HepG2 (cell line): ENCODE measurements around the gene HIRA. TPM values are rescaled to one million over a fixed set of nuclear protein-coding genes. Genes with fewer than 3 reads are reported as not detected.

Source experiments
- ATAC-seq: fragments of 200-7000 bp; cut with Tn5 transposase; 3 replicates; pipeline ENCODE4 v1.9.1; 2020; ENCODE audit warnings: mild to moderate bottlenecking, moderate library complexity
- BruUV-seq: library from RNA; stranded (reverse); fragments of 400-500 nt; replicated peaks from 2 replicates; lab custom pipeline; 2021; lab: Mats Ljungman, UMichigan
- CTCF ChIA-PET: fragments of 300-600 bp; formaldehyde crosslinking; extraction: SDS; loops from one replicate; lab custom pipeline; 2021; ENCODE audit warnings: low total read pairs, inconsistent platforms, low intra/inter-chr PET ratio; lab: Yijun Ruan, JAX
- POLR2A ChIA-PET: fragments of 350-600 bp; sonication (Branson Sonifier 250); formaldehyde crosslinking; loops from one replicate; lab custom pipeline; 2020; ENCODE audit warnings: antibody characterized with exemption, inconsistent platforms; lab: Yijun Ruan, JAX
- DNase-seq: peaks from one replicate; pipeline ENCODE4 v3.0.0-alpha.2; 2015; ENCODE audit warnings: low spot score
- FAIRE-seq: peaks from 3 replicates; lab custom pipeline; 2011; peaks lifted over from hg19 to GRCh38; lab: Jason Lieb, UNC
- H2AFZ ChIP-seq: one replicate; pipeline ENCODE4 v1.6.1; 2011; ENCODE audit warnings: low read length, inconsistent platforms
- H3K27ac ChIP-seq: fragments of 300-600 bp; 3 replicates; pipeline ENCODE4 v1.8.0; 2011; ENCODE audit warnings: mixed run types, mild to moderate bottlenecking, mixed read lengths, low read length, inconsistent platforms; ENCODE audit not compliant: insufficient read depth; ENCODE audit errors: extremely low read length
- H3K27me3 ChIP-seq, 2 experiments: fragments of 200-600 bp in 1 of 2; 2 replicates in 1 of 2; 3 replicates in 1 of 2; pipeline versions ENCODE4 v1.6.0 to v1.8.0; 2011; ENCODE audit warnings: low read length in 2 of 2, mild to moderate bottlenecking in 2 of 2, moderate library complexity in 2 of 2, inconsistent platforms in 1 of 2; ENCODE audit not compliant: insufficient read depth in 2 of 2, control insufficient read depth in 1 of 2
- H3K36me3 ChIP-seq, 2 experiments: fragments of 200-600 bp in 1 of 2; replicated peaks in 1 of 2; 2 replicates in 1 of 2; 3 replicates in 1 of 2; pipeline versions ENCODE4 v1.5.1 to v1.8.0; 2011; ENCODE audit warnings: low read length in 2 of 2, inconsistent platforms in 1 of 2; ENCODE audit not compliant: insufficient read depth in 2 of 2, control insufficient read depth in 1 of 2
- H3K4me1 ChIP-seq: 2 replicates; pipeline ENCODE4 v1.5.1; 2012; ENCODE audit warnings: low read length, inconsistent platforms; ENCODE audit not compliant: insufficient read depth
- H3K4me2 ChIP-seq: 2 replicates; pipeline ENCODE4 v1.6.0; 2011; ENCODE audit warnings: low read depth, low read length, inconsistent platforms
- H3K4me3 ChIP-seq, 3 experiments: fragments of 200-600 bp in 1 of 3; sonication (generic), shearing (Covaris generic) in 1 of 3; replicated peaks in 1 of 3; 2 replicates each; pipeline ENCODE4 v1.5.1; 2011 to 2016; ENCODE audit warnings: low read length in 3 of 3, inconsistent platforms in 2 of 3, low read depth in 2 of 3, mild to moderate bottlenecking in 2 of 3, control low read depth in 1 of 3, mixed read lengths in 1 of 3; ENCODE audit not compliant: insufficient read depth in 1 of 3
- H3K79me2 ChIP-seq: one replicate; pipeline ENCODE4 v1.6.1; 2011; ENCODE audit warnings: low read length, inconsistent platforms; ENCODE audit not compliant: insufficient read depth
- H3K9ac ChIP-seq: 2 replicates; pipeline ENCODE4 v1.6.0; 2011; ENCODE audit warnings: mild to moderate bottlenecking, low read depth, low read length, inconsistent platforms; ENCODE audit not compliant: insufficient read depth
- H3K9me3 ChIP-seq: 2 replicates; pipeline ENCODE4 v1.5.1; 2012; ENCODE audit warnings: mild to moderate bottlenecking, low read length
- H4K20me1 ChIP-seq: 2 replicates; pipeline ENCODE4 v1.6.0; 2011; ENCODE audit warnings: inconsistent platforms, mild to moderate bottlenecking, low read length, moderate library complexity; ENCODE audit not compliant: insufficient read depth
- BHLHE40 ChIP-seq: IDR thresholded peaks from 2 replicates; pipeline ENCODE4 v1.6.1; 2011; ENCODE audit warnings: low read length, improper control_type of control experiment
- EEA1 ChIP-seq: sonication (generic); formaldehyde crosslinking; IDR thresholded peaks from 2 replicates; pipeline ENCODE4 v1.5.1; 2020; ENCODE audit warnings: mild to moderate bottlenecking, missing genetic modification reagents, borderline replicate concordance
- NCOA1 ChIP-seq: sonication (generic); formaldehyde crosslinking; IDR thresholded peaks from 2 replicates; pipeline ENCODE4 v1.9.0; 2021; ENCODE audit warnings: missing genetic modification reagents
- PRMT3 ChIP-seq: sonication (generic); formaldehyde crosslinking; IDR thresholded peaks from 2 replicates; pipeline ENCODE4 v1.8.1; 2022; ENCODE audit warnings: low read depth, mild to moderate bottlenecking, moderate library complexity, missing genetic modification reagents, borderline replicate concordance
- PRPF4 ChIP-seq: fragments of 200-400 bp; formaldehyde crosslinking; IDR thresholded peaks from 2 replicates; pipeline ENCODE4 v1.6.1; 2016; ENCODE audit warnings: low read length, low read depth; ENCODE audit not compliant: poor library complexity, severe bottlenecking
- SMC3 ChIP-seq: IDR thresholded peaks from 2 replicates; pipeline ENCODE4 v1.6.1; 2011; ENCODE audit warnings: low read length, improper control_type of control experiment
- TEAD2 ChIP-seq: sonication (generic); formaldehyde crosslinking; IDR thresholded peaks from 2 replicates; pipeline ENCODE4 v1.9.0; 2021; ENCODE audit warnings: missing genetic modification reagents
- TP53 ChIP-seq: sonication (generic); formaldehyde crosslinking; conservative IDR thresholded peaks from 2 replicates; pipeline ENCODE4 v1.4.0; 2020; ENCODE audit warnings: missing genetic modification reagents
- ZNF260 ChIP-seq: sonication (generic); formaldehyde crosslinking; IDR thresholded peaks from 2 replicates; pipeline ENCODE4 v1.4.0; 2020; ENCODE audit warnings: missing genetic modification reagents, low read depth, mild to moderate bottlenecking, borderline replicate concordance
- ZNF431 ChIP-seq: sonication (generic); formaldehyde crosslinking; IDR thresholded peaks from 2 replicates; pipeline ENCODE4 v1.9.0; 2022; ENCODE audit warnings: missing genetic modification reagents, low read depth, mild to moderate bottlenecking, borderline replicate concordance
- WGBS: methylation state at CpG from one replicate; pipeline ENCODE4 v1.1.6; 2017; ENCODE audit warnings: low lambda C conversion rate; 5-methylcytosine and 5-hydroxymethylcytosine counted together
- in situ Hi-C: cut with HindIII; loops from 2 replicates; pipeline ENCODE4 v1.10.0; 2017; ENCODE audit warnings: low pct_unique_long_range_greater_than_20kb; ENCODE audit not compliant: extremely low pct_ligation_motif_present
- intact Hi-C: fragments of 100-400 bp; cut with micrococcal nuclease; formaldehyde crosslinking; loops from one replicate; pipeline ENCODE4 v1.10.0; 2022; ENCODE audit not compliant: unreplicated experiment
- polyA plus RNA-seq, 8 experiments: library from polyadenylated mRNA; depleted of rRNA in 3 of 8; stranded (reverse) in 7 of 8; unstranded in 1 of 8; fragments of >200 nt; fragmentation: Illumina TruSeq in 4 of 8; extraction: Trizol in 4 of 8; gene quantifications; 2 replicates each; pipeline versions ENCODE4 v1.2.1 to v1.2.3, GENCODE V29; 2011 to 2016; ENCODE audit warnings: low read depth in 4 of 8, missing spikeins in 1 of 8, mixed read lengths in 1 of 8; ENCODE audit not compliant: insufficient read depth in 1 of 8
- total RNA-seq, 5 experiments: library from RNA; depleted of rRNA; stranded (reverse); fragments of >200 nt; fragmentation: Illumina TruSeq; extraction: Trizol; gene quantifications; 2 replicates each; pipeline ENCODE4 v1.2.3, GENCODE V29; 2016; ENCODE audit warnings: low read depth in 1 of 5
- TF ChIP-seq, protein P1 (sequence below): sonication (generic); formaldehyde crosslinking; IDR thresholded peaks from 2 replicates; pipeline ENCODE4 v1.4.0; 2020; ENCODE audit warnings: mild to moderate bottlenecking, missing genetic modification reagents, borderline replicate concordance

HIRA gene
- total and polyA plus RNA-seq, 2 of the 13 experiments (the other 11 are each of a cell fraction or from before 2014, with no cell fraction given): 21.5 to 29.2 TPM

DNA sequence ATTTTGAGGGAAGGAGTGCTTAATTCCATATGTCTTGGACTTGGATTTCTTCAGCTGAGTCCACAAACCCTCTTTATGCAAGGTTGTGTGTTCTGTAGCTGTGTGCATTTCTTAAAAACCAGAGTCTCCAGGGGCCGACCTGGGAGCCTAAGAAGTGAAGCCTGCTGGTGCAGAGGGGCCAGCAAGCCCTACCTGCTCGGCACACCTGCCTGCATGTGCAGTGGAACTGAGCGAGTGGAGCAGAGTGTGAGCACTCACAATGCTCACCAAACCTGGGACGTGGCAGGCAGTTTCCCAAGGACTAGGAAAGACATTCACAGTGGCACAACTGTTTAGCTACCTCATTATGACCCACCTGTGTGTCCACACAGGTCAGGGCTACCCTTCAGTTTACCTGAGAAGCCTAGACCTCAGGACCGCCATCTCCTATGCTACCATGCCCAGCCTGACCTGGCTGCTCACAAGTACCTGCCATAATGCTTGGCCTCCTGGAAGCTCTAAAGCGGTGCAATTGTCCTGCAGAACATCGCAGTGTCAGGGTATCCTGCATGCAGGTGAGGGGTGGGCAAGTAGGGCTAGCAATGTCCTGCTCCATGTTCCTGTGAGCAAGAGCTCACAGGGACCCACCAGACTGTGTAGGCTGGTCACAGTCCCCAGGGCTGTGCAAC lies 12.1 kb upstream of the HIRA start:
- H3K27me3 ChIP-seq: no peaks in the 10 kb centered on the region; a peak in 1 of 5 replicates
- H3K27ac ChIP-seq: no peak overlapping the region
- FAIRE-seq: no peak
- POLR2A ChIA-PET: no interaction called here
- no CpG with 5 or more reads among the region's 7 CpGs for WGBS
- TF ChIP-seq BHLHE40 (no peak), PRPF4 (no peak), ZNF260 (CRISPR knock-in tag) (no peak), TEAD2 (CRISPR knock-in tag) (no peak), SMC3 (no peak), PRMT3 (CRISPR knock-in tag) (no peak), EEA1 (CRISPR knock-in tag) (no peak), ZNF431 (CRISPR knock-in tag) (no peak), TP53 (CRISPR knock-in tag) (no peak), NCOA1 (CRISPR knock-in tag) (no peak)
- TF ChIP-seq, protein P1, sequence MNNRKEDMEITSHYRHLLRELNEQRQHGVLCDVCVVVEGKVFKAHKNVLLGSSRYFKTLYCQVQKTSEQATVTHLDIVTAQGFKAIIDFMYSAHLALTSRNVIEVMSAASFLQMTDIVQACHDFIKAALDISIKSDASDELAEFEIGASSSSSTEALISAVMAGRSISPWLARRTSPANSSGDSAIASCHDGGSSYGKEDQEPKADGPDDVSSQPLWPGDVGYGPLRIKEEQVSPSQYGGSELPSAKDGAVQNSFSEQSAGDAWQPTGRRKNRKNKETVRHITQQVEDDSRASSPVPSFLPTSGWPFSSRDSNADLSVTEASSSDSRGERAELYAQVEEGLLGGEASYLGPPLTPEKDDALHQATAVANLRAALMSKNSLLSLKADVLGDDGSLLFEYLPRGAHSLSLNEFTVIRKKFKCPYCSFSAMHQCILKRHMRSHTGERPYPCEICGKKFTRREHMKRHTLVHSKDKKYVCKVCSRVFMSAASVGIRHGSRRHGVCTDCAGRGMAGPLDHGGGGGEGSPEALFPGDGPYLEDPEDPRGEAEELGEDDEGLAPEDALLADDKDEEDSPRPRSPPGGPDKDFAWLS: no peak
- TF ChIP-seq, all 625 proteins: peak for 0
- Histone ChIP-seq H3K4me1 (peaks cover 32% of the 10 kb centered on the region), H3K4me2 (no peak overlapping the region), H3K79me2 (peaks cover 39% of the 10 kb centered on the region), H2AFZ (no peak overlapping the region), H3K9ac (no peak overlapping the region), H3K4me3 (no peak overlapping the region), H3K9me3 (no peaks in the 10 kb centered on the region), H3K36me3 (peaks cover 8 to 31% of the 10 kb centered on the region in 2 experiments; a peak in 4 of 5 replicates), H4K20me1 (no peaks in the 10 kb centered on the region)
- intact Hi-C loops: no loop called here
- CTCF ChIA-PET: no interaction called here
- in situ Hi-C loops: no loop called here
- DNase-seq (no peak), ATAC-seq (no peak)
- BruUV-seq: no TSS peak
